Astrocyte (in vitro differentiated cells and primary cell): Measurements from ENCODE around the gene SCAPER. TPM values are rescaled to one million over a fixed set of nuclear protein-coding genes. Genes with fewer than 3 reads are reported as not detected.
A peak's percentile ranks its signal among the peaks of the same experiment; 100 is the strongest.

ENCODE experiments used
- DNase-seq: peaks from one replicate; pipeline ENCODE4 v3.0.0-alpha.2; 2010; ENCODE audit warnings: low read depth
- FAIRE-seq: peaks from 2 replicates; lab custom pipeline; 2011; peaks lifted over from hg19 to GRCh38; lab: Jason Lieb, UNC
- H2AFZ ChIP-seq: 2 replicates; pipeline ENCODE4 v1.6.0; 2012; ENCODE audit warnings: low read depth, low read length, inconsistent platforms
- H3K27ac ChIP-seq: 2 replicates; pipeline ENCODE4 v1.5.1; 2011; ENCODE audit warnings: low read depth, low read length, inconsistent platforms
- H3K27me3 ChIP-seq: 2 replicates; pipeline ENCODE4 v1.6.0; 2011; ENCODE audit warnings: low read length, inconsistent platforms; ENCODE audit not compliant: insufficient read depth
- H3K36me3 ChIP-seq: 2 replicates; pipeline ENCODE4 v1.5.1; 2011; ENCODE audit warnings: low read length, inconsistent platforms; ENCODE audit not compliant: insufficient read depth
- H3K4me1 ChIP-seq: 2 replicates; pipeline ENCODE4 v1.5.1; 2011; ENCODE audit warnings: low read length, inconsistent platforms; ENCODE audit not compliant: insufficient read depth
- H3K4me2 ChIP-seq: 2 replicates; pipeline ENCODE4 v1.6.0; 2012; ENCODE audit warnings: low read length, inconsistent platforms
- H3K4me3 ChIP-seq: 2 replicates; pipeline ENCODE4 v1.5.1; 2011; ENCODE audit warnings: low read depth, mild to moderate bottlenecking, low read length, inconsistent platforms; ENCODE audit not compliant: insufficient read depth
- H3K79me2 ChIP-seq: 2 replicates; pipeline ENCODE4 v1.6.0; 2012; ENCODE audit warnings: mild to moderate bottlenecking, low read length, inconsistent platforms; ENCODE audit not compliant: insufficient read depth
- H3K9ac ChIP-seq: 2 replicates; pipeline ENCODE4 v1.6.0; 2012; ENCODE audit warnings: mild to moderate bottlenecking, low read length, inconsistent platforms
- H3K9me3 ChIP-seq: 2 replicates; pipeline ENCODE4 v1.5.1; 2012; ENCODE audit warnings: low read depth, mild to moderate bottlenecking, low read length, inconsistent platforms; ENCODE audit not compliant: insufficient read depth
- H4K20me1 ChIP-seq: 2 replicates; pipeline ENCODE4 v1.6.0; 2012; ENCODE audit warnings: low read length, inconsistent platforms; ENCODE audit not compliant: insufficient read depth
- H3K27ac Mint-ChIP-seq: one replicate; pipeline ENCODE4 v1.8.0; 2021; ENCODE audit warnings: mild to moderate bottlenecking, mixed read lengths; ENCODE audit not compliant: unreplicated experiment
- H3K27me3 Mint-ChIP-seq: one replicate; pipeline ENCODE4 v1.8.0; 2021; ENCODE audit warnings: low read depth, mixed read lengths; ENCODE audit not compliant: unreplicated experiment
- H3K36me3 Mint-ChIP-seq: one replicate; pipeline ENCODE4 v1.8.0; 2021; ENCODE audit warnings: low read depth, mixed read lengths; ENCODE audit not compliant: unreplicated experiment
- H3K4me1 Mint-ChIP-seq: one replicate; pipeline ENCODE4 v1.8.0; 2021; ENCODE audit warnings: low read depth, mixed read lengths; ENCODE audit not compliant: unreplicated experiment
- H3K4me3 Mint-ChIP-seq: one replicate; pipeline ENCODE4 v1.8.0; 2021; ENCODE audit warnings: mild to moderate bottlenecking, moderate library complexity, mixed read lengths; ENCODE audit not compliant: unreplicated experiment
- H3K9me3 Mint-ChIP-seq: one replicate; pipeline ENCODE4 v1.8.0; 2021; ENCODE audit warnings: mild to moderate bottlenecking, mixed read lengths; ENCODE audit not compliant: unreplicated experiment
- EZH2 ChIP-seq: IDR thresholded peaks from 2 replicates; pipeline ENCODE4 v1.6.1; 2012; ENCODE audit warnings: mild to moderate bottlenecking, low read length, inconsistent platforms; ENCODE audit not compliant: insufficient read depth
- total RNA-seq: library from RNA; stranded (reverse); gene quantifications from 2 replicates; pipeline ENCODE4 v1.2.1, GENCODE V29; 2021
- TF ChIP-seq, protein P1 (sequence below): IDR thresholded peaks from 2 replicates; pipeline ENCODE4 v1.5.1; 2011; ENCODE audit warnings: low read depth, mild to moderate bottlenecking, inconsistent platforms, low read length, moderate library complexity; ENCODE audit not compliant: insufficient read depth

The SCAPER gene
- total RNA-seq, 1 donor from 2014 or later, result 8.6 TPM

GRCh38 chr15:76678766-76679165, 226.4 kb downstream of the SCAPER start:
- DNase-seq, result peak; percentile 34
- H3K79me2 ChIP-seq, result no peaks in the 10 kb centered on the region
- Mint-ChIP-seq H3K4me1 (peaks cover 7% of the 10 kb centered on the region), H3K27me3 (no peaks in the 10 kb centered on the region), H3K4me3 (no peak overlapping the region), H3K9me3 (peaks cover 5% of the 10 kb centered on the region), H3K36me3 (peaks cover 2% of the 10 kb centered on the region), H3K27ac (no peak overlapping the region)
- no peaks in the 10 kb centered on the region for H3K36me3 ChIP-seq
- H3K27ac ChIP-seq, result no peak overlapping the region
- H3K4me1 ChIP-seq, result no peaks in the 10 kb centered on the region
- no peak overlapping the region for H3K4me2 ChIP-seq
- no peaks in the 10 kb centered on the region for H4K20me1 ChIP-seq
- no peak overlapping the region for H2AFZ ChIP-seq
- no peaks in the 10 kb centered on the region for H3K27me3 ChIP-seq
- H3K4me3 ChIP-seq, result no peak overlapping the region
- no peaks in the 10 kb centered on the region for H3K9me3 ChIP-seq
- TF ChIP-seq, protein P1, sequence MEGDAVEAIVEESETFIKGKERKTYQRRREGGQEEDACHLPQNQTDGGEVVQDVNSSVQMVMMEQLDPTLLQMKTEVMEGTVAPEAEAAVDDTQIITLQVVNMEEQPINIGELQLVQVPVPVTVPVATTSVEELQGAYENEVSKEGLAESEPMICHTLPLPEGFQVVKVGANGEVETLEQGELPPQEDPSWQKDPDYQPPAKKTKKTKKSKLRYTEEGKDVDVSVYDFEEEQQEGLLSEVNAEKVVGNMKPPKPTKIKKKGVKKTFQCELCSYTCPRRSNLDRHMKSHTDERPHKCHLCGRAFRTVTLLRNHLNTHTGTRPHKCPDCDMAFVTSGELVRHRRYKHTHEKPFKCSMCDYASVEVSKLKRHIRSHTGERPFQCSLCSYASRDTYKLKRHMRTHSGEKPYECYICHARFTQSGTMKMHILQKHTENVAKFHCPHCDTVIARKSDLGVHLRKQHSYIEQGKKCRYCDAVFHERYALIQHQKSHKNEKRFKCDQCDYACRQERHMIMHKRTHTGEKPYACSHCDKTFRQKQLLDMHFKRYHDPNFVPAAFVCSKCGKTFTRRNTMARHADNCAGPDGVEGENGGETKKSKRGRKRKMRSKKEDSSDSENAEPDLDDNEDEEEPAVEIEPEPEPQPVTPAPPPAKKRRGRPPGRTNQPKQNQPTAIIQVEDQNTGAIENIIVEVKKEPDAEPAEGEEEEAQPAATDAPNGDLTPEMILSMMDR, result no peak
- TF ChIP-seq EZH2, result no peak
- FAIRE-seq, result peak; percentile 9
- no peak overlapping the region for H3K9ac ChIP-seq

- no peak overlapping the region for H3K27ac Mint-ChIP-seq
- Histone ChIP-seq H2AFZ (no peak overlapping the region), H3K36me3 (no peaks in the 10 kb centered on the region), H3K27me3 (no peaks in the 10 kb centered on the region), H3K4me3 (no peak overlapping the region), H3K9ac (no peak overlapping the region), H3K4me2 (no peak overlapping the region), H3K79me2 (no peaks in the 10 kb centered on the region), H4K20me1 (no peaks in the 10 kb centered on the region), H3K4me1 (no peaks in the 10 kb centered on the region), H3K27ac (no peak overlapping the region), H3K9me3 (no peaks in the 10 kb centered on the region)
- TF ChIP-seq EZH2, result no peak
- TF ChIP-seq, protein P1, result no peak
- no peaks in the 10 kb centered on the region for H3K27me3 Mint-ChIP-seq
- H3K4me1 Mint-ChIP-seq, result peaks cover 10% of the 10 kb centered on the region
- DNase-seq (peak; percentile 77), FAIRE-seq (no peak)
- no peak overlapping the region for H3K4me3 Mint-ChIP-seq
- H3K36me3 Mint-ChIP-seq, result no peaks in the 10 kb centered on the region
- H3K9me3 Mint-ChIP-seq, result no peaks in the 10 kb centered on the region
Measured at GRCh38 chr15:76674883-76675282, 230.3 kb downstream of the SCAPER start.

- no peaks in the 10 kb centered on the region for H3K36me3 Mint-ChIP-seq
- Histone ChIP-seq H3K9ac (no peak overlapping the region), H3K36me3 (no peaks in the 10 kb centered on the region), H2AFZ (no peak overlapping the region), H3K27ac (no peak overlapping the region), H3K4me3 (no peak overlapping the region), H3K4me2 (no peak overlapping the region), H4K20me1 (no peaks in the 10 kb centered on the region), H3K27me3 (no peaks in the 10 kb centered on the region), H3K9me3 (no peaks in the 10 kb centered on the region), H3K4me1 (no peaks in the 10 kb centered on the region), H3K79me2 (no peaks in the 10 kb centered on the region)
- no peaks in the 10 kb centered on the region for H3K27me3 Mint-ChIP-seq
- no peaks in the 10 kb centered on the region for H3K9me3 Mint-ChIP-seq
- TF ChIP-seq, protein P1, result no peak
- no peak for TF ChIP-seq EZH2
- H3K27ac Mint-ChIP-seq, result no peak overlapping the region
- H3K4me1 Mint-ChIP-seq, result peaks cover 8% of the 10 kb centered on the region
- FAIRE-seq (no peak), DNase-seq (no peak)
- H3K4me3 Mint-ChIP-seq, result no peak overlapping the region
Measured at GRCh38 chr15:76669521-76670207, 235.5 kb downstream of the SCAPER start.
